CD8-positive, alpha-beta memory T cell (primary cell): ENCODE measurements around the gene PIEZO1. TPM values are rescaled to one million over a fixed set of nuclear protein-coding genes. Genes with fewer than 3 reads are reported as not detected.

Experiments
- CTCF ChIA-PET: fragments of 350-600 bp; sonication (Branson Sonifier 250); formaldehyde crosslinking; loops from one replicate; lab custom pipeline; 2021; ENCODE audit warnings: antibody characterized with exemption; lab: Charles Lee
- POLR2A ChIA-PET: fragments of 350-600 bp; sonication (Branson Sonifier 250); formaldehyde crosslinking; loops from one replicate; lab custom pipeline; 2021; ENCODE audit warnings: antibody characterized with exemption; lab: Charles Lee
- DNase-seq, 5 donors: peaks; one replicate each; pipeline versions ENCODE4 v3.0.0 to v3.0.0-alpha.2; 2020 to 2022; ENCODE audit warnings: mixed read lengths in 1 of 5
- H3K27ac ChIP-seq: one replicate; pipeline ENCODE4 v1.7.0; 2013; ENCODE audit warnings: low read depth, mild to moderate bottlenecking, low read length, moderate library complexity
- H3K27me3 ChIP-seq: 2 replicates; pipeline ENCODE4 v1.7.0; 2013; ENCODE audit warnings: low read length, mild to moderate bottlenecking; ENCODE audit not compliant: insufficient read depth, poor library complexity, severe bottlenecking
- H3K36me3 ChIP-seq: 2 replicates; pipeline ENCODE4 v1.7.0; 2013; ENCODE audit warnings: mild to moderate bottlenecking, low read length, moderate library complexity; ENCODE audit not compliant: insufficient read depth
- H3K4me1 ChIP-seq: 2 replicates; pipeline ENCODE4 v1.7.0; 2013; ENCODE audit warnings: mild to moderate bottlenecking, low read length, moderate library complexity; ENCODE audit not compliant: insufficient read depth
- H3K4me3 ChIP-seq: 2 replicates; pipeline ENCODE4 v1.7.0; 2013; ENCODE audit warnings: mild to moderate bottlenecking, low read length
- H3K9me3 ChIP-seq: 2 replicates; pipeline ENCODE4 v1.7.0; 2013; ENCODE audit warnings: mild to moderate bottlenecking, low read length
- H3K27ac Mint-ChIP-seq, 8 donors: one replicate each; pipeline ENCODE4 v1.8.0; 2020 to 2021; ENCODE audit warnings: mixed read lengths in 8 of 8, mild to moderate bottlenecking in 6 of 8, inconsistent platforms in 3 of 8, moderate library complexity in 3 of 8
- H3K27me3 Mint-ChIP-seq, 2 donors: one replicate each; pipeline ENCODE4 v1.8.0; 2020 to 2021; ENCODE audit warnings: mixed read lengths in 2 of 2, mild to moderate bottlenecking in 1 of 2, moderate library complexity in 1 of 2
- H3K36me3 Mint-ChIP-seq, 3 donors: one replicate each; pipeline ENCODE4 v1.8.0; 2020 to 2021; ENCODE audit warnings: mixed read lengths in 3 of 3, inconsistent platforms in 1 of 3, mild to moderate bottlenecking in 1 of 3
- H3K4me1 Mint-ChIP-seq, 3 donors: one replicate each; pipeline ENCODE4 v1.8.0; 2020 to 2021; ENCODE audit warnings: mixed read lengths in 3 of 3, inconsistent platforms in 1 of 3, mild to moderate bottlenecking in 1 of 3
- H3K4me3 Mint-ChIP-seq, 7 donors: one replicate each; pipeline ENCODE4 v1.8.0; 2020 to 2021; ENCODE audit warnings: mixed read lengths in 7 of 7, mild to moderate bottlenecking in 6 of 7, moderate library complexity in 4 of 7, inconsistent platforms in 2 of 7
- H3K9me3 Mint-ChIP-seq, 5 donors: one replicate each; pipeline ENCODE4 v1.8.0; 2020 to 2022; ENCODE audit warnings: mixed read lengths in 5 of 5, mild to moderate bottlenecking in 3 of 5, moderate library complexity in 2 of 5, inconsistent platforms in 1 of 5
- polyA plus RNA-seq: library from polyadenylated mRNA; unstranded; fragments of 300-500 nt; fragmentation: Illumina TruSeq; gene quantifications from one replicate; pipeline ENCODE4 v1.2.3, GENCODE V29; 2021
- total RNA-seq, 2 experiments: library from RNA; stranded (reverse); gene quantifications; one replicate each; pipeline ENCODE4 v1.2.3, GENCODE V29; 2021

PIEZO1 gene
- total and polyA plus RNA-seq, 3 experiments from 2014 or later, result 58.4 to 230 (median 215) TPM

GRCh38 chr16:88810166-88810911 lies 25.3 kb upstream of the PIEZO1 start:
- no peak for DNase-seq
- CTCF ChIA-PET, result interaction anchor here (0.6 to 3.9 kb wide), 12 partner anchors 10 to 890 kb away, joined by 3 to 23 read pairs (median 4); partner anchors contain the start of gene ZNF778
- Mint-ChIP-seq H3K4me1 (peaks cover 8 to 35% (median 17%) of the 10 kb centered on the region in 3 donors), H3K9me3 (no peaks in the 10 kb centered on the region), H3K4me3 (peak overlapping the region; percentile 82 to 99 (median 85)), H3K27me3 (peaks cover 0 to 4% of the 10 kb centered on the region in 2 donors), H3K27ac (peak overlapping the region; percentile 37 to 94 (median 69)), H3K36me3 (peaks cover 0 to 23% (median 0%) of the 10 kb centered on the region in 3 donors)
- H3K27ac ChIP-seq, result peak overlapping the region; percentile 78
- H3K36me3 ChIP-seq, result peaks cover 9% of the 10 kb centered on the region
- H3K9me3 ChIP-seq, result no peaks in the 10 kb centered on the region
- no peaks in the 10 kb centered on the region for H3K27me3 ChIP-seq
- peak overlapping the region; percentile 74 for H3K4me3 ChIP-seq
- POLR2A ChIA-PET, result interaction anchor here (0.7 to 3.3 kb wide), 4 partner anchors 28 to 107 kb away, joined by 3 to 19 read pairs (median 3); partner anchors contain the start of genes CTU2 and RNF166
- peaks cover 14% of the 10 kb centered on the region for H3K4me1 ChIP-seq

- Mint-ChIP-seq H3K9me3 (no peaks in the 10 kb centered on the region), H3K4me1 (peaks cover 8 to 35% (median 17%) of the 10 kb centered on the region in 3 donors), H3K27me3 (peaks cover 0 to 4% of the 10 kb centered on the region in 2 donors), H3K4me3 (peak overlapping the region in 3 of 7 donors; percentile 28 to 99 (median 87)), H3K36me3 (peaks cover 0 to 23% (median 0%) of the 10 kb centered on the region in 3 donors), H3K27ac (peak overlapping the region in 3 of 8 donors; percentile 63 to 83 (median 70))
- POLR2A ChIA-PET, result interaction anchor here (0.7 to 3.3 kb wide), 3 partner anchors 10 to 103 kb away, joined by 3 to 19 read pairs (median 3); partner anchors contain the start of genes CTU2 and RNF166
- no peaks in the 10 kb centered on the region for H3K9me3 ChIP-seq
- CTCF ChIA-PET, result interaction anchor here (0.9 to 4.9 kb wide), 8 partner anchors 9 to 358 kb away, joined by 3 to 18 read pairs (median 4); no protein-coding TSS in a partner anchor
- DNase-seq, result no peak
- H3K36me3 ChIP-seq, result peaks cover 9% of the 10 kb centered on the region
- H3K4me1 ChIP-seq, result peaks cover 17% of the 10 kb centered on the region
- no peaks in the 10 kb centered on the region for H3K27me3 ChIP-seq
- no peak overlapping the region for H3K4me3 ChIP-seq
- peak overlapping the region; percentile 78 for H3K27ac ChIP-seq
These were observed 24.7 kb upstream of the PIEZO1 start for GRCh38 chr16:88809676-88810165.

- Histone ChIP-seq H3K27me3 (no peaks in the 10 kb centered on the region), H3K9me3 (no peaks in the 10 kb centered on the region), H3K4me3 (no peak overlapping the region), H3K4me1 (peaks cover 23% of the 10 kb centered on the region), H3K27ac (no peak overlapping the region), H3K36me3 (peaks cover 9% of the 10 kb centered on the region)
- Mint-ChIP-seq H3K4me1 (peaks cover 8 to 38% (median 17%) of the 10 kb centered on the region in 3 donors), H3K9me3 (no peaks in the 10 kb centered on the region), H3K27ac (peak overlapping the region in 3 of 8 donors; percentile 29 to 83 (median 70)), H3K4me3 (peak overlapping the region in 4 of 7 donors; percentile 28 to 75 (median 40)), H3K27me3 (peaks cover 0 to 4% of the 10 kb centered on the region in 2 donors), H3K36me3 (peaks cover 0 to 23% (median 0%) of the 10 kb centered on the region in 3 donors)
- CTCF ChIA-PET, result interaction anchor here (0.9 to 4.9 kb wide), 6 partner anchors 9 to 129 kb away, joined by 3 to 18 read pairs (median 4); no protein-coding TSS in a partner anchor
- DNase-seq, result no peak
- POLR2A ChIA-PET, result interaction anchor here (1.0 to 3.3 kb wide), 2 partner anchors 9 to 27 kb away, joined by 3 to 19 read pairs; no protein-coding TSS in a partner anchor
These were observed 24.2 kb upstream of the PIEZO1 start for GRCh38 chr16:88809068-88809675.

GRCh38 chr16:88807626-88808453 lies 22.8 kb upstream of the PIEZO1 start:
- H3K27ac Mint-ChIP-seq, result peak overlapping the region in 2 of 8 donors; percentile 47 to 70
- no peaks in the 10 kb centered on the region for H3K9me3 Mint-ChIP-seq
- Histone ChIP-seq H3K4me1 (peaks cover 24% of the 10 kb centered on the region), H3K27ac (no peak overlapping the region), H3K27me3 (no peaks in the 10 kb centered on the region), H3K4me3 (no peak overlapping the region), H3K36me3 (peaks cover 9% of the 10 kb centered on the region), H3K9me3 (no peaks in the 10 kb centered on the region)
- no peak for DNase-seq
- peaks cover 0 to 23% (median 0%) of the 10 kb centered on the region in 3 donors for H3K36me3 Mint-ChIP-seq
- POLR2A ChIA-PET, result no interaction called here
- peaks cover 0 to 3% of the 10 kb centered on the region in 2 donors for H3K27me3 Mint-ChIP-seq
- CTCF ChIA-PET, result interaction anchor here (4.9 kb wide), 1 partner anchor 71 kb away, joined by 15 read pairs; no protein-coding TSS in a partner anchor
- peak overlapping the region in 1 of 7 donors; percentile 75 for H3K4me3 Mint-ChIP-seq
- H3K4me1 Mint-ChIP-seq, result peaks cover 5 to 37% (median 17%) of the 10 kb centered on the region in 3 donors

GRCh38 chr16:88807142-88807625 lies 22.2 kb upstream of the PIEZO1 start:
- ChIA-PET POLR2A (no interaction called here), CTCF (interaction anchor here (4.9 kb wide), 1 partner anchor 70 kb away, joined by 15 read pairs; no protein-coding TSS in a partner anchor)
- no peaks in the 10 kb centered on the region for H3K27me3 Mint-ChIP-seq
- Histone ChIP-seq H3K27ac (no peak overlapping the region), H3K36me3 (peaks cover 9% of the 10 kb centered on the region), H3K27me3 (no peaks in the 10 kb centered on the region), H3K9me3 (no peaks in the 10 kb centered on the region), H3K4me1 (peaks cover 24% of the 10 kb centered on the region), H3K4me3 (no peak overlapping the region)
- no peak for DNase-seq
- no peak overlapping the region for H3K4me3 Mint-ChIP-seq
- H3K9me3 Mint-ChIP-seq, result peaks cover 0 to 2% (median 0%) of the 10 kb centered on the region in 5 donors
- peak overlapping the region in 2 of 8 donors; percentile 38 to 70 for H3K27ac Mint-ChIP-seq
- peaks cover 8 to 36% (median 16%) of the 10 kb centered on the region in 3 donors for H3K4me1 Mint-ChIP-seq
- H3K36me3 Mint-ChIP-seq, result peaks cover 0 to 25% (median 0%) of the 10 kb centered on the region in 3 donors

- no peak overlapping the region for H3K4me3 ChIP-seq
- peaks cover 9% of the 10 kb centered on the region for H3K36me3 ChIP-seq
- peaks cover 0 to 2% (median 0%) of the 10 kb centered on the region in 5 donors for H3K9me3 Mint-ChIP-seq
- H3K36me3 Mint-ChIP-seq, result peaks cover 0 to 22% (median 0%) of the 10 kb centered on the region in 3 donors
- POLR2A ChIA-PET, result interaction anchor here (0.6 kb wide), 1 partner anchor 23 kb away, joined by 4 read pairs; no protein-coding TSS in a partner anchor
- H3K27ac Mint-ChIP-seq, result no peak overlapping the region
- no peak overlapping the region for H3K27ac ChIP-seq
- DNase-seq, result no peak
- H3K4me1 ChIP-seq, result peaks cover 24% of the 10 kb centered on the region
- no peak overlapping the region for H3K4me3 Mint-ChIP-seq
- no peaks in the 10 kb centered on the region for H3K9me3 ChIP-seq
- CTCF ChIA-PET, result interaction anchor here (0.7 to 4.9 kb wide), 2 partner anchors 69 to 409 kb away, joined by 3 to 15 read pairs; no protein-coding TSS in a partner anchor
- no peaks in the 10 kb centered on the region for H3K27me3 ChIP-seq
- H3K27me3 Mint-ChIP-seq, result no peaks in the 10 kb centered on the region
- peaks cover 8 to 36% (median 14%) of the 10 kb centered on the region in 3 donors for H3K4me1 Mint-ChIP-seq
These were observed 21.6 kb upstream of the PIEZO1 start for GRCh38 chr16:88806491-88807111.
